T-helper 2 cell treated with Interferon-gamma antibody and Interleukin-4, amounts not matched to agents 100 ng/mL and 5 ng/mL, for 36 hours (primary cell): Measurements from ENCODE around the gene CASP10. TPM values are rescaled to one million over a fixed set of nuclear protein-coding genes. Genes with fewer than 3 reads are reported as not detected.

ENCODE experiments used
- intact Hi-C: fragments of 100-400 bp; cut with micrococcal nuclease; formaldehyde crosslinking; loops from one replicate; pipeline ENCODE4 v1.15.1; 2023
- total RNA-seq: library from RNA; stranded (reverse); gene quantifications from 2 replicates; pipeline ENCODE4 v1.2.3, GENCODE V29; 2022

Gene CASP10
- total RNA-seq, 1 donor from 2014 or later, result 37.0 TPM

GRCh38 chr2:201195331-201195730 lies 12.4 kb downstream of the CASP10 start:
- intact Hi-C loops, result loop anchor here (2.0 kb wide), 1 partner anchor 65 kb away; the partner anchor contains the start of gene CASP8

DNA sequence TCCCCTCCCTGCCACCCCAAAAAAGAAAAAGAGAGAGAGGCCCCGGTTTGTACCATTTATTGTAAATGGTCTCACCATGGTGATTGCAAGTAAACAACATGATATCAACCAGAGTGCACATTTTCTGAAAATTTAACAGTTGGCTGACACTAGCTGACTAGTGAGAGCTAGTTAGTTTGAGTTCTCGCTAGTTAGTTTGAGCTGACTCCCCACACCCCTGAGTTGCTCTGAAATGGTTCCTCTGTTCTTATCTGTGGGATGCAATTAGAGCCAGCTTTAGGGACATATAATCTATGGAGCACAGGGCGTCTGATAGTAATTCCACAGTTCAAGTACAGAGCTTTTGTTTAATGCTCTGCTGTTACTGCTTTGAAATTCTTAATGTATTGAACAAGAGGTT lies 13.1 kb downstream of the CASP10 start:
- intact Hi-C loops, result no loop called here

GRCh38 chr2:201196803-201197202 lies 13.9 kb downstream of the CASP10 start:
- intact Hi-C loops, result no loop called here

DNA sequence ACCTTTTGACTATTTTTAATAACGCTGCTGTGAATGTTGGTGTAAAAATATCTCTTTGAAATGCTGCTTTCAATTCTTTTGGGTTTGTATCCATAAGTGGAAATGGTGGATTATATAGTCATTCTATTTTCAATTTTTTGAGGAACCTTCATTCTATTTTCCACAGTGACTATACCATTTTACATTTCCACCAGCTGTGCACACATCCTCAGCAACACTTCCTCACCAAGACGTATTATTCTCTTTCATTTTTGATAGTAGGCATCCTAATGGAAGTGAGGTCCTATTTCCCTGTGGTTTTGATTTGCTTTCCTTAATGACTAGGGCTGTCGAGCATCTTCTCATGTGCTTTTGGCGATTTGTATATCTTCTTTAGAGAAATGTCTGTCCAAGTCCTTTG lies 14.8 kb downstream of the CASP10 start:
- intact Hi-C loops, result no loop called here

GRCh38 chr2:201199847-201200246 lies 16.9 kb downstream of the CASP10 start:
- intact Hi-C loops, result no loop called here

DNA sequence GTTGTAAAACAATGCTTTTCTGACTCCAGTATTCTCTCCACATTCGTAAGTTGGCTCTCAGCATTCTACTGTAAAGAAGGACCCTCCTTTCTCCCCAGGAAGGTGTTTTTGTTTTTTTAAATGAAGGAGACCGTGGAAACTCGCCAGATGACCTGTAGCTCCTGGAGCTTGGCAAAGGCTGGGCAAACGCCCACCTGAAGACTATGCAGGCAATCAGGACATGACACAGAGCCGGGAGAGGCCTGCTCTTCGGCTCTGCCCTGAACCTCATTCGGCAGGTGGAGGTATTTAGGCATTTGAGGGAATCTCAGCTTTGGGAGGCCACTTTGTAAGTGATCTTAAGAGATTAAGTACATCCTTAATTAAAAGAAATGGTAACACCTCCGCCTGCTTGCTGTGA lies 17.4 kb downstream of the CASP10 start:
- intact Hi-C loops, result no loop called here

GRCh38 chr2:201201371-201201770 lies 18.4 kb downstream of the CASP10 start:
- intact Hi-C loops, result no loop called here

GRCh38 chr2:201203916-201204654 lies 21.1 kb downstream of the CASP10 start:
- intact Hi-C loops, result no loop called here

DNA sequence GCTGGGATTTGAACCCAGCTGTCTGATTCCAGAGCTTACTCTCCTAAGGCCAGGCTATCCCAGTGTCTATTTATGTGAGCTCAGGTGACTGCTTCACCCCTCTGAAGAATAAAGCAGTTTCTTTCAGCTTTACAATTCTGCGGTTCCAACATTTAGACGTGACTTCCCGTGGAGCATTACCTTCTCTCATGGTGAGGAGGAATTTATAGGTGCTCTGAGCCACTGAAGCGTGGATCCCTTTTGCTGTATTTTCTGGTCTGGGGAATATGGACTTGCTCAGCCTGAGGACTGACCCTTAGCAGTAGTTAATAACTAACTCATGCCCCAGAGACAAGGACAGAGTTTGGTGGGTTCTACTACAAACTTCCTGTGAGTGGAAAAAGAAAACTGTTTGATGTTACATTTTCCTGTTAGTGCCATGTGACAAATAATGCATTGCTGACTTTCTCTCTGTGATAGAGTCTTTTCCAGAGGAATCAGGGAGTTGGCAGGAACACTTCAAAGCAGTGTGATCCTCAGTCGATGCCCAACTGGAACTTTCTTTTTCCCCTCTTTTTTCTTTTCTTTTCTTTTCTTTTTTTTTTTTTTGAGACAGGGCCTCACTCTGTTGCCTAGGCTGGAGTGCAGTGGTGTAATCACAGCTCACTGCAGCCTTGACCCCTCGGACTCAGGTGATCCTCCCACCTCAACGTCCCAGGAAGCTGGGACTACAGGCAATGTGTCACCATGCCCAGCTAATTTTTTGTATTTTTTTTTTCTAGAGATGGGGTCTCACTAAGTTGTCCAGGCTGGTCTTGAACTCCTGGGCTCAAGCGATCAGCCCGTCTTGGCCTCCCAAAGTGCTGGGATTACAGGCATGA lies 21.9 kb downstream of the CASP10 start:
- intact Hi-C loops, result no loop called here

- intact Hi-C loops, result no loop called here
Observed at GRCh38 chr2:201205515-201205849, 22.5 kb downstream of the CASP10 start.

GRCh38 chr2:201208563-201209252 lies 25.8 kb downstream of the CASP10 start:
- intact Hi-C loops, result no loop called here

GRCh38 chr2:201215963-201216362 lies 33.0 kb downstream of the CASP10 start:
- intact Hi-C loops, result no loop called here

GRCh38 chr2:201216918-201217317 lies 34.0 kb downstream of the CASP10 start:
- intact Hi-C loops, result no loop called here

- intact Hi-C loops, result no loop called here
Observed at GRCh38 chr2:201218780-201219179, 35.8 kb downstream of the CASP10 start.

GRCh38 chr2:201219328-201220096 lies 36.6 kb downstream of the CASP10 start:
- intact Hi-C loops, result no loop called here

DNA sequence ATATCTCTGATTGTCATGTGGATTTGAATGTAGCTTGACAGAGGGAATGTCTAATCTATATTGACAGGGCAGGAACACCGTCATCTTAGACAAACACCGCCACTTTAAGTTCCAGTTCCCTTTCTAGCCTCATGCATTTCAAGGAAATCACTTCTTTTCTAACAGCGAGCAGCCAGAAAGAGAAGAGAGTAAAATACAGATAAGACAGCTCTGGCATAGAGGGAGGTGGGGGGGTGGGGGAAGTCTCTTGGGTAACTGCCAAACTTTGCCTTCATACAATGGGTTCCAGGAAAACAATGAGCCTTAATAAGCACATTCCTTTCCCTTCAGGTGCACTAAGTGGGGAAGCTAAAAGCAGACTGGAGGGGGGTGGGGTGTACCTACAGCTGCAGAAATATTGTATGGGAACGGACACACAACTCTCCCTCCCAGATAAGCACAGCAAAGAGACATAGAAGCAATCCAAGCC lies 37.2 kb downstream of the CASP10 start:
- intact Hi-C loops, result no loop called here

GRCh38 chr2:201223089-201224073 lies 40.4 kb downstream of the CASP10 start:
- intact Hi-C loops, result no loop called here

DNA sequence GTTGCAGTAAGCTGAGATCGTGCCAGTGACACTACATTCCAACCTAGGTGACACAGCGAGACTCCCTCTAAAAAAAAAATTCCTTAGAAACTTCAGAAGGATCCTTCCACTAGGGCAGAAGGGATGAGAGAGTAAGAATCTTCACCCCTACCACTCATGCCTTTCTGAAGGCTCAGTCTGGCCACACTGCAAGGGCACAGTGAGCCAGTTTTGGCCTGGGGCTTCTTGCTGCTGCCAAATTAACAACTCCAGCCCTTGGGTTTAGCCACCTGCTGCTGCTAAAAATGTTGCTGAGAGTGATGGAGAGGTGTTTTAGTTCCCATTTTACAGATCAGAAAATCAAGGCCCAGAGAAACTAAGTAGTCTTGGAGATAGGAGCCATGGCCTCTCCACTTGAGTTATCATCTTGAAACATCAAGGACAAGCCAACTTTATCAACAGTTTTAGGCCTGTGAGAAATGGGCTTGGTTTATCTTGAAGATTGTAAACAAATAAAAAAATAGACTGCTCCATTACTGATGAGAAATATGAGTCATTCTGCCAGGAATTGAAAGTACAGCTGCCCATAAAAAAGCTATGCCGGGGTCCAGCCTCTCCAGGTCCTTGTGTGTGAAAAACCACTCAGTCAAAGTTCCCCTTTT lies 45.5 kb downstream of the CASP10 start:
- intact Hi-C loops, result no loop called here

DNA sequence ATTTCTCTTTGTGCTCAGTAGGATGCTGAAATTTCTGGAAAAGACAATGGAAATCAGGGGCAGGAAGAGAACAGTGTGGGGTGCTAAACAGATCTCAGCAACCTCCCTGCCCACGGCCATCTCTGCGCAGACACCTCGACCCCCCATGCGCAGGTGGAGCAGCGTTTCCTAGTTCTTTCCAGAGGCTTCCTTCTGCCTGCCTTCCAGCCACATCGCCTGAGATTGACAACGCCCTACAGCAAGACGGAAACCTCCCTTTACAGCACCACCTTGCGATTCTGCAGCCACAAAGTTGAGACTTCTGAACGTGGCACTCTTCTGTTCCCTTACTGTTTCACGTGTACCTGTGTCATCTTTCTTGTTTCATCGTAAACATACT lies 46.0 kb downstream of the CASP10 start:
- intact Hi-C loops, result no loop called here
